ENCODE data around the gene RPL28.
A peak's percentile ranks its signal among the peaks of the same experiment; 100 is the strongest.

RPL28 gene

GRCh38 chr19:55339889-55340783 lies 45.6 kb upstream of the RPL28 start (continued):
- TF ChIP-seq ZNF398 (tag by site-specific recombination; IDR thresholded peaks at IDR 0.05) (peak; percentile 41), ZNF529 (tag by site-specific recombination; IDR thresholded peaks at IDR 0.05; ENCODE audit: insufficient replicate concordance) (no peak), ZBTB10 (tag by site-specific recombination; IDR thresholded peaks at IDR 0.05) (no peak; the same call in none of the 2 replicates), GFI1B (tag by site-specific recombination; IDR thresholded peaks at IDR 0.05) (no peak), KLF7 (tag by site-specific recombination; IDR thresholded peaks at IDR 0.05; ENCODE audit: borderline replicate concordance) (no peak), ZNF341 (tag by site-specific recombination; IDR thresholded peaks at IDR 0.05; ENCODE audit: low read depth) (0 out of 2 replicates have a peak, but pooled peaks have one; percentile 12), SP2 (tag by site-specific recombination; IDR thresholded peaks at IDR 0.05) (no peak), YY1 (tag by site-specific recombination; IDR thresholded peaks at IDR 0.05) (no peak), ZNF530 (tag by site-specific recombination; IDR thresholded peaks at IDR 0.05; ENCODE audit: low read depth) (no peak), PRDM1 (tag by site-specific recombination; IDR thresholded peaks at IDR 0.05) (peak; percentile 53), ZNF585B (tag by site-specific recombination; IDR thresholded peaks at IDR 0.05) (no peak), SALL2 (tag by site-specific recombination; IDR thresholded peaks at IDR 0.05; ENCODE audit: borderline replicate concordance) (0 out of 2 replicates have a peak, but pooled peaks have one; percentile 63), ZNF16 (tag by site-specific recombination; IDR thresholded peaks at IDR 0.05; ENCODE audit: low read depth) (peak; percentile 15; the same call in 1 of the 2 replicates), ZNF629 (tag by site-specific recombination; IDR thresholded peaks at IDR 0.05) (0 out of 2 replicates have a peak, but pooled peaks have one; percentile 3), ZSCAN18 (tag by site-specific recombination; IDR thresholded peaks at IDR 0.05) (0 out of 2 replicates have a peak, but pooled peaks have one; percentile 9), ZNF416 (tag by site-specific recombination; IDR thresholded peaks at IDR 0.05) (no peak), ZNF155 (tag by site-specific recombination; IDR thresholded peaks at IDR 0.05) (no peak), PATZ1 (tag by site-specific recombination; IDR thresholded peaks at IDR 0.05) (no peak), GLIS1 (tag by site-specific recombination; IDR thresholded peaks at IDR 0.05) (no peak)
